ENCODE measurements around the gene TRIP4. TPM values are rescaled to one million over a fixed set of nuclear protein-coding genes. Genes with fewer than 3 reads are reported as not detected.

The TRIP4 gene
- total RNA-seq, 1 experiment from 2014 or later, result 18.3 TPM

- TF ChIP-seq EZH2 (IDR thresholded peaks at IDR 0.05), result no peak
- no peak for TF ChIP-seq ELF1 (IDR thresholded peaks at IDR 0.05; ENCODE audit: borderline replicate concordance, low read depth)
- TF ChIP-seq CEBPB (IDR thresholded peaks at IDR 0.05; ENCODE audit: low read depth), result no peak
- TF ChIP-seq MAX (IDR thresholded peaks at IDR 0.05), result no peak
- TF ChIP-seq ATF3 (IDR thresholded peaks at IDR 0.05), result no peak
- no peak for TF ChIP-seq SIN3A (IDR thresholded peaks at IDR 0.05; ENCODE audit: low read depth)
- no peak for TF ChIP-seq POLR2A (IDR thresholded peaks at IDR 0.05; ENCODE audit: borderline replicate concordance, extremely low read depth, insufficient read depth, insufficient read length)
These were observed 47.3 kb upstream of the TRIP4 start (continued) for GRCh38 chr15:64340355-64340754.

GRCh38 chr15:64341961-64342360 lies 45.7 kb upstream of the TRIP4 start:
- H3K9ac ChIP-seq (ENCODE audit: low read length), result no peak overlapping the region
- peaks cover 35% of the 10 kb centered on the region for H3K79me2 ChIP-seq (ENCODE audit: insufficient read depth, low read length)
- no peaks in the 10 kb centered on the region for H3K9me2 ChIP-seq (ENCODE audit: insufficient read depth)
- H2AFZ ChIP-seq (ENCODE audit: low read depth, low read length, poor library complexity, severe bottlenecking), result no peak overlapping the region
- H3K4me3 ChIP-seq (replicated peaks in 1 of 2; ENCODE audit: low read depth in 1 of 2, low read length in 2 of 2), result no peak overlapping the region
- ChIA-PET POLR2A (no interaction called here), CTCF (no interaction called here), RAD21 (ENCODE audit: low non-redundant PET in 1 of 2, low total read pairs in 2 of 2, uncharacterized antibody in 2 of 2, unreplicated experiment in 2 of 2) (no interaction called here)
- H3K9me3 ChIP-seq (ENCODE audit: control insufficient read depth in 1 of 2, insufficient read depth in 1 of 2, low read depth in 1 of 2, low read length in 2 of 2), result no peaks in the 10 kb centered on the region
- no TSS peak for BruUV-seq (replicated peaks)
- 0 out of 4 replicates have a peak, but pooled peaks cover 0 to 2% of the 10 kb centered on the region in 2 experiments for H3K36me3 ChIP-seq (ENCODE audit: control insufficient read depth in 1 of 2, insufficient read depth in 2 of 2, low read length in 2 of 2)
- intact Hi-C loops (cut with micrococcal nuclease), result no loop called here
- H3K27me3 ChIP-seq (ENCODE audit: insufficient read depth, low read length), result no peaks in the 10 kb centered on the region
- H4K20me1 ChIP-seq (ENCODE audit: insufficient read depth), result peaks cover 3% of the 10 kb centered on the region; the same call in 1 of the 2 replicates
- TF ChIP-seq FOSL1 (IDR thresholded peaks at IDR 0.05; ENCODE audit: low read depth), result no peak
- H3K4me2 ChIP-seq (ENCODE audit: low read length), result no peak overlapping the region
- ATAC-seq, result no peak
- H3K4me1 ChIP-seq (ENCODE audit: control insufficient read depth in 1 of 2, insufficient read depth in 2 of 2, low read length in 2 of 2), result no peaks in the 10 kb centered on the region
- DNase-seq (ENCODE audit: low read depth, low spot score), result no peak
- no peak overlapping the region for H3K27ac ChIP-seq (ENCODE audit: low read depth, low read length)

- intact Hi-C loops (cut with micrococcal nuclease), result no loop called here
- H4K20me1 ChIP-seq (ENCODE audit: insufficient read depth), result peaks cover 3% of the 10 kb centered on the region; the same call in 1 of the 2 replicates
- ChIA-PET POLR2A (no interaction called here), CTCF (no interaction called here), RAD21 (ENCODE audit: low non-redundant PET in 1 of 2, low total read pairs in 2 of 2, uncharacterized antibody in 2 of 2, unreplicated experiment in 2 of 2) (no interaction called here)
- no peak overlapping the region for H3K4me3 ChIP-seq (replicated peaks in 1 of 2; ENCODE audit: low read depth in 1 of 2, low read length in 2 of 2)
- no peaks in the 10 kb centered on the region for H3K27me3 ChIP-seq (ENCODE audit: insufficient read depth, low read length)
- TF ChIP-seq SRF (IDR thresholded peaks at IDR 0.05; ENCODE audit: low read depth) (no peak), ATF3 (IDR thresholded peaks at IDR 0.05) (no peak), SP1 (IDR thresholded peaks at IDR 0.05; ENCODE audit: low read depth) (no peak), EGR1 (IDR thresholded peaks at IDR 0.05; ENCODE audit: low read depth) (no peak), RAD21 (IDR thresholded peaks at IDR 0.05; ENCODE audit: low read depth) (no peak), ELF1 (IDR thresholded peaks at IDR 0.05; ENCODE audit: borderline replicate concordance, low read depth) (no peak), EZH2 (IDR thresholded peaks at IDR 0.05) (no peak), FOSL1 (IDR thresholded peaks at IDR 0.05; ENCODE audit: low read depth) (no peak), TCF7L2 (IDR thresholded peaks at IDR 0.05; ENCODE audit: borderline replicate concordance, extremely low read depth, insufficient read depth, insufficient read length) (no peak), SIN3A (IDR thresholded peaks at IDR 0.05; ENCODE audit: low read depth) (no peak), YY1 (IDR thresholded peaks at IDR 0.05; ENCODE audit: extremely low read depth, insufficient replicate concordance, low read depth, low read length) (no peak), CBX3 (IDR thresholded peaks at IDR 0.05; ENCODE audit: low read depth) (no peak), POLR2AphosphoS5 (IDR thresholded peaks at IDR 0.05; ENCODE audit: low read depth, low read length) (no peak)
- H3K36me3 ChIP-seq (ENCODE audit: control insufficient read depth in 1 of 2, insufficient read depth in 2 of 2, low read length in 2 of 2), result 0 out of 4 replicates have a peak, but pooled peaks cover 0 to 2% of the 10 kb centered on the region in 2 experiments
- H3K27ac ChIP-seq (ENCODE audit: low read depth, low read length), result no peak overlapping the region
- H2AFZ ChIP-seq (ENCODE audit: low read depth, low read length, poor library complexity, severe bottlenecking), result no peak overlapping the region
- no peaks in the 10 kb centered on the region for H3K9me2 ChIP-seq (ENCODE audit: insufficient read depth)
- BruUV-seq (replicated peaks), result no TSS peak
- no peaks in the 10 kb centered on the region for H3K9me3 ChIP-seq (ENCODE audit: control insufficient read depth in 1 of 2, insufficient read depth in 1 of 2, low read depth in 1 of 2, low read length in 2 of 2)
- no peaks in the 10 kb centered on the region for H3K4me1 ChIP-seq (ENCODE audit: control insufficient read depth in 1 of 2, insufficient read depth in 2 of 2, low read length in 2 of 2)
- peaks cover 44% of the 10 kb centered on the region for H3K79me2 ChIP-seq (ENCODE audit: insufficient read depth, low read length)
- H3K4me2 ChIP-seq (ENCODE audit: low read length), result no peak overlapping the region
- H3K9ac ChIP-seq (ENCODE audit: low read length), result no peak overlapping the region
- ATAC-seq (no peak), DNase-seq (ENCODE audit: low read depth, low spot score) (no peak)
These were observed 44.4 kb upstream of the TRIP4 start for GRCh38 chr15:64343222-64343621.

All from HCT116 (cell line).